Measurements from ENCODE around the gene POLD4. TPM values are rescaled to one million over a fixed set of nuclear protein-coding genes. Genes with fewer than 3 reads are reported as not detected.

Gene POLD4
- total and polyA plus RNA-seq, 2 of the 13 experiments (the other 11 are each of a cell fraction or from before 2014, with no cell fraction given): 10.5 to 27.4 TPM

DNA sequence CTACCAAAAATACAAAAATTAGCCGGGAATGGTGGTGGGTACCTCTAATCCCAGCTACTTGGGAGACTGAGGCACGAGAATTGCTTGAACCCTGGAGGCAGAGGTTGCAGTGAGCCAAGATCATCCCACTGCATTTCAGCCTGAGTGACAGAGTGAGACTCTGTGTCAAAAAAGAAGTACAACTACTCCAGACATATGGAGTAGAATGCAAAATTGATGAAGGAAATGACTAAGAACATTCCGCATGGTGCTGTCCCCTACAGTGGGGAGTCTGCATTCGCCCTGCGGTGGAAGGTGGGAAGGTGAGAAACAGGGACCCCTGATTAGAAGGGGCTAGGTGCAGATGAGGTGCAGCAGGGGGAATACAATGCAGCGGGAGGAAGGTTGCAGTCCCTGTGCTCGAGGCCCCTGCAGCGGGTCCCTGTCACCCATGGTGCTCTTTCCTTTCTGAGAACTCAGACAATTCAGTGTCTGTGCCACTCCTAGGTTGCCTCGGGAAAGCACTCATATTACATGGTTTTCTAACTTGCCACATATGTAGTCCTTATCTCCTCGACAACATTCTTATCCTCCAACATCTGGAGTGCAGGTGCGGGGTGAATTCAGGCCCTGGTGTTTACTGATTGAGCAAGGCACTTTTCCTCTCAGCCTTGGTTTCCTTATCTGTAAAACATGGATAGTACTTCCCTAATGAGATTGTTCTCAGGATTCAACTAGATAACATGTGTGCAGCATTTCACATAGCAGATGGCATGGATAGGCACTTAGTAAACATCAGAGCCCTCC lies 5.2 kb downstream of the POLD4 start:
- intact Hi-C loops (cut with micrococcal nuclease; ENCODE audit: unreplicated experiment) (no loop called here), in situ Hi-C loops (cut with HindIII; ENCODE audit: extremely low pct_ligation_motif_present, low pct_unique_long_range_greater_than_20kb) (no loop called here)
- H3K4me2 ChIP-seq (ENCODE audit: low read depth, low read length): no peak overlapping the region
- CTCF ChIA-PET (ENCODE audit: low intra/inter-chr PET ratio, low total read pairs): no interaction called here
- no TSS peak for BruUV-seq (replicated peaks)
- no peak for FAIRE-seq
- no peaks in the 10 kb centered on the region for H3K36me3 ChIP-seq (replicated peaks in 1 of 2; ENCODE audit: control insufficient read depth in 1 of 2, insufficient read depth in 2 of 2, low read length in 2 of 2)
- H3K27ac ChIP-seq (ENCODE audit: extremely low read length, insufficient read depth, low read length): no peak overlapping the region
- no peak overlapping the region for H2AFZ ChIP-seq (ENCODE audit: low read length)
- H3K9me3 ChIP-seq (ENCODE audit: low read length): no peaks in the 10 kb centered on the region
- WGBS (ENCODE audit: low lambda C conversion rate): 56% methylated on average over 11 of the region's 11 CpGs
- no peak overlapping the region for H3K9ac ChIP-seq (ENCODE audit: insufficient read depth, low read depth, low read length)
- TF ChIP-seq ZNF619 (CRISPR knock-in tag; IDR thresholded peaks at IDR 0.05): no peak
- TF ChIP-seq FOXJ3 (CRISPR knock-in tag; IDR thresholded peaks at IDR 0.05; ENCODE audit: borderline replicate concordance): no peak
- no peak for TF ChIP-seq NKX3-1 (CRISPR knock-in tag; IDR thresholded peaks at IDR 0.05)
- TF ChIP-seq ZNF230 (CRISPR knock-in tag; IDR thresholded peaks at IDR 0.05): no peak
- TF ChIP-seq ZNF629 (CRISPR knock-in tag; conservative IDR thresholded peaks at IDR 0.05): no peak
- no peaks in the 10 kb centered on the region for H3K79me2 ChIP-seq (ENCODE audit: insufficient read depth, low read length)
- H4K20me1 ChIP-seq (ENCODE audit: insufficient read depth, low read length): no peaks in the 10 kb centered on the region
- H3K4me3 ChIP-seq (replicated peaks in 1 of 3; ENCODE audit: insufficient read depth in 1 of 3, low read depth in 2 of 3, low read length in 3 of 3): no peak overlapping the region
- no peak for DNase-seq (ENCODE audit: low spot score)
- peaks cover 24% of the 10 kb centered on the region for H3K4me1 ChIP-seq (ENCODE audit: insufficient read depth, low read length)
- POLR2A ChIA-PET: no interaction called here
- H3K27me3 ChIP-seq (ENCODE audit: control insufficient read depth in 1 of 2, insufficient read depth in 2 of 2, low read length in 2 of 2): no peaks in the 10 kb centered on the region
- no peak for ATAC-seq

DNA sequence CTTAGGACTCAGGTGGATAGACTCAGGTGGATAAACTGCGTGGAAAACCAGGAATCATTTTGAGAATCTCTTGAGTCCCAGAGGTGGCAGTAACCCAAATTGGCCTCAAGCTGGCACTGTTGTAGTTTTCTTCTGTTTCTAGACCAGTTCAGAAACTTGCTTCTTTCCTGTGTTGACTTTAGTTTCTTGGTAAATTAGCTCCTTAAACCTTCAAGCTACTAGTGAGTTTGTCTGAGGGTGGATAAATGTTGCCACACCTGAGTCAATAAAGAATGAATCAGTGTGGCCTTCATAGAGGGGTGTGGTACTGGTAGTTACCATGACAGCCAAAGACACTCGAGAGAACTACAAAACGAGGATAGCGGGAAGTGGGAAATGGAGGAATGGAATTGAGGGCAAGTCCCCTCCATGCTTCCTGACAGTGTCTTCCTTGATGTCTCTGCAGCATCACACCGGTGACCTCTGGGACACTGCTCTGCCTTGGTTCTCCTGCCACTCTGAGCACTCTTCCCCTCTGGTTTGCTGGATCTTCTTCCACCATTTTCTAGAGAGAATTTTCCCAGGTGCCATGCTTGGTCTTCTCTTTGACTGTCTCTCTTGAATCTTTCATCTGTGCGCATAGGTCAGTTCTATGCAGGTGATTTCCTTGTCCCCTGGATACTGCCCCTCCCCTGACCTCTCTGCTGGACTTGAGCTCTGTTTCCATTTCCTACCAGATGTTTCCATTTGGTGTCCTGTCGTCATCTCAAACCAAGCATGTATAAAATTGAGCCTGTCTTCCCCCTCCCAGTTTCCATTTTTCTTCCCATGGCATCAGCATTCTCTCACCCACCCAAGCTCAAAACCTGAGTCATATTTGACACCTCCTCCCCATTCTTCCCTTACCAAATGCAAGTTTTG lies 7.2 kb downstream of the POLD4 start:
- Histone ChIP-seq H3K9ac (ENCODE audit: insufficient read depth, low read depth, low read length) (no peak overlapping the region), H3K27ac (ENCODE audit: extremely low read length, insufficient read depth, low read length) (no peak overlapping the region), H3K27me3 (ENCODE audit: control insufficient read depth in 1 of 2, insufficient read depth in 2 of 2, low read length in 2 of 2) (no peaks in the 10 kb centered on the region), H4K20me1 (ENCODE audit: insufficient read depth, low read length) (no peaks in the 10 kb centered on the region), H2AFZ (ENCODE audit: low read length) (no peak overlapping the region), H3K4me2 (ENCODE audit: low read depth, low read length) (no peak overlapping the region), H3K4me3 (replicated peaks in 1 of 3; ENCODE audit: insufficient read depth in 1 of 3, low read depth in 2 of 3, low read length in 3 of 3) (no peak overlapping the region), H3K79me2 (ENCODE audit: insufficient read depth, low read length) (no peaks in the 10 kb centered on the region), H3K4me1 (ENCODE audit: insufficient read depth, low read length) (peaks cover 16% of the 10 kb centered on the region), H3K9me3 (ENCODE audit: low read length) (no peaks in the 10 kb centered on the region), H3K36me3 (replicated peaks in 1 of 2; ENCODE audit: control insufficient read depth in 1 of 2, insufficient read depth in 2 of 2, low read length in 2 of 2) (no peaks in the 10 kb centered on the region)
- in situ Hi-C loops (cut with HindIII; ENCODE audit: extremely low pct_ligation_motif_present, low pct_unique_long_range_greater_than_20kb): no loop called here
- 46% methylated on average over 7 of the region's 7 CpGs for WGBS (ENCODE audit: low lambda C conversion rate)
- no TSS peak for BruUV-seq (replicated peaks)
- DNase-seq (ENCODE audit: low spot score) (peak; percentile 32), FAIRE-seq (peak; percentile 77), ATAC-seq (peak; percentile 67)
- intact Hi-C loops (cut with micrococcal nuclease; ENCODE audit: unreplicated experiment): no loop called here
- ChIA-PET POLR2A (interaction anchor here (0.7 to 2.5 kb wide), 4 partner anchors 8 to 46 kb away, joined by 4 to 11 read pairs (median 7); partner anchors contain the start of genes CLCF1, POLD4 and RAD9A), CTCF (ENCODE audit: low intra/inter-chr PET ratio, low total read pairs) (interaction anchor here (1.8 kb wide), 1 partner anchor 36 kb away, joined by 6 read pairs; no protein-coding TSS in a partner anchor)
- peak; percentile 77; the same call in 1 of the 2 replicates for TF ChIP-seq FOSL2 (CRISPR knock-in tag; IDR thresholded peaks at IDR 0.05)
- TF ChIP-seq FOXA1 (IDR thresholded peaks at IDR 0.05): 0 out of 2 replicates have a peak, but pooled peaks have one; percentile 16
- peak; percentile 63 for TF ChIP-seq FOXA1 (CRISPR knock-in tag; IDR thresholded peaks at IDR 0.05)
- TF ChIP-seq MEIS2 (CRISPR knock-in tag; IDR thresholded peaks at IDR 0.05): no peak
- no peak for TF ChIP-seq TSC22D2 (CRISPR knock-in tag; IDR thresholded peaks at IDR 0.05; ENCODE audit: borderline replicate concordance)
- no peak for TF ChIP-seq ZNF280B (CRISPR knock-in tag; IDR thresholded peaks at IDR 0.05; ENCODE audit: borderline replicate concordance)
- TF ChIP-seq, protein P1, sequence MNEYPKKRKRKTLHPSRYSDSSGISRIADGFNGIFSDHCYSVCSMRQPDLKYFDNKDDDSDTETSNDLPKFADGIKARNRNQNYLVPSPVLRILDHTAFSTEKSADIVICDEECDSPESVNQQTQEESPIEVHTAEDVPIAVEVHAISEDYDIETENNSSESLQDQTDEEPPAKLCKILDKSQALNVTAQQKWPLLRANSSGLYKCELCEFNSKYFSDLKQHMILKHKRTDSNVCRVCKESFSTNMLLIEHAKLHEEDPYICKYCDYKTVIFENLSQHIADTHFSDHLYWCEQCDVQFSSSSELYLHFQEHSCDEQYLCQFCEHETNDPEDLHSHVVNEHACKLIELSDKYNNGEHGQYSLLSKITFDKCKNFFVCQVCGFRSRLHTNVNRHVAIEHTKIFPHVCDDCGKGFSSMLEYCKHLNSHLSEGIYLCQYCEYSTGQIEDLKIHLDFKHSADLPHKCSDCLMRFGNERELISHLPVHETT (CRISPR knock-in tag; conservative IDR thresholded peaks at IDR 0.05): no peak
- peak; percentile 68 for TF ChIP-seq CEBPB (IDR thresholded peaks at IDR 0.05; ENCODE audit: borderline replicate concordance, low read depth, low read length)
- peak; percentile 42 for TF ChIP-seq STAG1 (CRISPR knock-in tag; IDR thresholded peaks at IDR 0.05)
- TF ChIP-seq FOXA3 (CRISPR knock-in tag; IDR thresholded peaks at IDR 0.05): peak; percentile 68
